NCI-H2227 (cell line): ENCODE data around the gene ZNF333.
"Not testable (repeated sequence)": the region's sequence is repeated elsewhere in the genome, so short reads cannot be mapped to it uniquely, and the experiment has no call there.

ENCODE experiments used
- DNase-seq: peaks from one replicate; lab custom pipeline; 2025; ENCODE audit not compliant: unreplicated experiment; lab: John Stamatoyannopoulos, UW

ZNF333 gene

GRCh38 chr19:14695471-14695870 is 5.6 kb downstream of the ZNF333 start:
- DNase-seq: no peak

- no peak for DNase-seq
These were observed 9.8 kb downstream of the ZNF333 start for GRCh38 chr19:14699641-14700040.

- DNase-seq: no peak
These were observed 11.0 kb downstream of the ZNF333 start for GRCh38 chr19:14700711-14701375.

GRCh38 chr19:14703833-14704232 is 14.0 kb downstream of the ZNF333 start:
- DNase-seq: no peak

- no peak for DNase-seq
These were observed 14.6 kb downstream of the ZNF333 start for GRCh38 chr19:14704450-14704849.

GRCh38 chr19:14715841-14716240 is 26.0 kb downstream of the ZNF333 start:
- no peak for DNase-seq

GRCh38 chr19:14718522-14719116 is 28.8 kb downstream of the ZNF333 start:
- no peak for DNase-seq

- DNase-seq: no peak
These were observed 29.3 kb downstream of the ZNF333 start for GRCh38 chr19:14719162-14719561.

GRCh38 chr19:14722127-14722526 is 32.3 kb downstream of the ZNF333 start:
- DNase-seq: no peak

- DNase-seq: no peak
These were observed 38.7 kb downstream of the ZNF333 start for GRCh38 chr19:14728595-14728994.

- DNase-seq: no peak
These were observed 41.4 kb downstream of the ZNF333 start for GRCh38 chr19:14731200-14731599.

- DNase-seq: no peak
These were observed 42.7 kb downstream of the ZNF333 start for GRCh38 chr19:14732510-14732909.

- DNase-seq: no peak
These were observed 43.7 kb downstream of the ZNF333 start for GRCh38 chr19:14733574-14733973.

- DNase-seq: no peak
These were observed 46.1 kb downstream of the ZNF333 start for GRCh38 chr19:14735915-14736314.

- no peak for DNase-seq
These were observed 57.0 kb downstream of the ZNF333 start for GRCh38 chr19:14746886-14747285.

- no peak for DNase-seq
These were observed 58.8 kb downstream of the ZNF333 start for GRCh38 chr19:14748601-14749000.

GRCh38 chr19:14758816-14759215 is 69.0 kb downstream of the ZNF333 start:
- no peak for DNase-seq

- DNase-seq: no peak
These were observed 71.8 kb downstream of the ZNF333 start for GRCh38 chr19:14761607-14762006.

- no peak for DNase-seq
These were observed 72.3 kb downstream of the ZNF333 start for GRCh38 chr19:14762111-14762510.

GRCh38 chr19:14763497-14764145 is 73.8 kb downstream of the ZNF333 start:
- no peak for DNase-seq

- DNase-seq: no peak
These were observed 74.6 kb downstream of the ZNF333 start for GRCh38 chr19:14764401-14764800.

GRCh38 chr19:14765403-14765802 is 75.6 kb downstream of the ZNF333 start:
- DNase-seq: not testable (repeated sequence)
